ENCODE data around the gene VPS45.

VPS45 gene

DNA sequence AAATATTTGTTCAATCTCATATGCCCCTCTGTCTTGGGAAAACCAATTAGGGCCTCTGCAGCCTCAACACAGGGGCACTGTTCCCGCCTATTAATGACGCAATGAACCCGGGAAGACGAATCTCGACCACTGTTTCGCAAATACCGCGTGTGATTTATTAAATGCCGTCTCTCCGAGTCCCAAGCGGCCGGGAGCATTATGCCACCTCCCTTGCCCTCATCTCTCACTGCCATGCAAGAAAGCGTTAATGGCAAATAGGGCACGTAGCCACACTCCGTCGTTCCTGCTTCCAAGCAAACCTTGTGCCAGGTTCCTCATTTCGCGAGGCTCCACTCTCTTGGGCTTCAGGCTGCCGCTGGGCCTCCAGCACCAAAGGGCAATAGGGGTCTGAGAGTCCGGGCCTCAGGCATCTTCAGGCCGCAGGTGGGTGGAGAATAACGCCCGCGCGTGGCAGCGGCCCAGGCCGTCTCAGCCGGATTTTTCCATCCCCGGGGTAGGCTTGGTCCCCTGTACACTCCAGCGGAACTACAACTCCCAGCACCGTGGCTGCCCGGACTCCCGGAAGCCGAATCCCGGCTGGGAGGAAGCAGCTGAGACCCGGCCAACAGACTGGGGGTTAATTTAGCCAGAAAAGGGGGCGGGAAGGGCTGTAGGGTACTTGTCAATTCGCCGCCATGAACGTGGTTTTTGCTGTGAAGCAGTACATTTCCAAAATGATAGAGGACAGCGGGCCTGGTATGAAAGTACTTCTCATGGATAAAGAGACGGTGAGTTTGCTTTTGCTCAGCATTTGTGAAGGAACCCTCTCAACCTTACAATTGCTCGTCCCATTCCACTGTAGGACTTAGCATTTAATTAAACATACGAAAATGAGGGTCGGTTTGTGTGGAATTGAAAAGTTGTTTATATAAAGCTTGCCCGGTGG, at the start of gene VPS45 (continued):
- peak; percentile 76 for TF ChIP-seq ZBTB8A (tag by site-specific recombination; IDR thresholded peaks at IDR 0.05)
- TF ChIP-seq ZBTB11 (tag by site-specific recombination; conservative IDR thresholded peaks at IDR 0.05; ENCODE audit: low read depth) = peak; percentile 99
- peak; percentile 34; the same call in 1 of the 2 replicates for TF ChIP-seq ZNF10 (tag by site-specific recombination; IDR thresholded peaks at IDR 0.05)
- TF ChIP-seq ZNF148 (tag by site-specific recombination; IDR thresholded peaks at IDR 0.05; ENCODE audit: borderline replicate concordance) = no peak
- no peak for TF ChIP-seq ZNF23 (tag by site-specific recombination; IDR thresholded peaks at IDR 0.05; ENCODE audit: borderline replicate concordance)
- peak; percentile 93 for TF ChIP-seq ZBTB17 (tag by site-specific recombination; IDR thresholded peaks at IDR 0.05)
- peak; percentile 93 for TF ChIP-seq ZNF629 (tag by site-specific recombination; IDR thresholded peaks at IDR 0.05)
- peak; percentile 67; the same call in 1 of the 2 replicates for TF ChIP-seq YY2 (tag by site-specific recombination; IDR thresholded peaks at IDR 0.05)
- TF ChIP-seq ZNF596 (tag by site-specific recombination; IDR thresholded peaks at IDR 0.05) = no peak
- no peak for TF ChIP-seq ZNF140 (tag by site-specific recombination; IDR thresholded peaks at IDR 0.05)
- 0 out of 2 replicates have a peak, but pooled peaks have one; percentile 51 for TF ChIP-seq ZNF280D (tag by site-specific recombination; IDR thresholded peaks at IDR 0.05)
- peak; percentile 97 for TF ChIP-seq ZEB2 (tag by site-specific recombination; IDR thresholded peaks at IDR 0.05)
- TF ChIP-seq GLIS2 (tag by site-specific recombination; IDR thresholded peaks at IDR 0.05) = peak; percentile 72
- TF ChIP-seq ZFHX2 (tag by site-specific recombination; conservative IDR thresholded peaks at IDR 0.05) = peak; percentile 87
- peak; percentile 23; the same call in 1 of the 2 replicates for TF ChIP-seq KLF1 (tag by site-specific recombination; IDR thresholded peaks at IDR 0.05)
- 0 out of 2 replicates have a peak, but pooled peaks have one; percentile 65 for TF ChIP-seq MZF1 (tag by site-specific recombination; IDR thresholded peaks at IDR 0.05; ENCODE audit: borderline replicate concordance)
- TF ChIP-seq YY1 (tag by site-specific recombination; IDR thresholded peaks at IDR 0.05) = peak; percentile 51; the same call in 1 of the 2 replicates
- TF ChIP-seq ZBTB21 (tag by site-specific recombination; IDR thresholded peaks at IDR 0.05) = peak; percentile 87
- peak; percentile 97 for TF ChIP-seq ZNF501 (tag by site-specific recombination; IDR thresholded peaks at IDR 0.05)
- peak; percentile 97 for TF ChIP-seq ZNF2 (tag by site-specific recombination; IDR thresholded peaks at IDR 0.05)
- TF ChIP-seq BCL11B (tag by site-specific recombination; IDR thresholded peaks at IDR 0.05; ENCODE audit: low read depth) = 0 out of 2 replicates have a peak, but pooled peaks have one; percentile 10
- TF ChIP-seq IKZF3 (tag by site-specific recombination; IDR thresholded peaks at IDR 0.05) = peak; percentile 97
- peak; percentile 37 for TF ChIP-seq SETDB1 (IDR thresholded peaks at IDR 0.05; ENCODE audit: insufficient read length, low read length)
- TF ChIP-seq, protein P1, sequence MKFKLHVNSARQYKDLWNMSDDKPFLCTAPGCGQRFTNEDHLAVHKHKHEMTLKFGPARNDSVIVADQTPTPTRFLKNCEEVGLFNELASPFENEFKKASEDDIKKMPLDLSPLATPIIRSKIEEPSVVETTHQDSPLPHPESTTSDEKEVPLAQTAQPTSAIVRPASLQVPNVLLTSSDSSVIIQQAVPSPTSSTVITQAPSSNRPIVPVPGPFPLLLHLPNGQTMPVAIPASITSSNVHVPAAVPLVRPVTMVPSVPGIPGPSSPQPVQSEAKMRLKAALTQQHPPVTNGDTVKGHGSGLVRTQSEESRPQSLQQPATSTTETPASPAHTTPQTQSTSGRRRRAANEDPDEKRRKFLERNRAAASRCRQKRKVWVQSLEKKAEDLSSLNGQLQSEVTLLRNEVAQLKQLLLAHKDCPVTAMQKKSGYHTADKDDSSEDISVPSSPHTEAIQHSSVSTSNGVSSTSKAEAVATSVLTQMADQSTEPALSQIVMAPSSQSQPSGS (tag by site-specific recombination; IDR thresholded peaks at IDR 0.05; ENCODE audit: low read depth) = peak; percentile 95
- TF ChIP-seq, protein P2, sequence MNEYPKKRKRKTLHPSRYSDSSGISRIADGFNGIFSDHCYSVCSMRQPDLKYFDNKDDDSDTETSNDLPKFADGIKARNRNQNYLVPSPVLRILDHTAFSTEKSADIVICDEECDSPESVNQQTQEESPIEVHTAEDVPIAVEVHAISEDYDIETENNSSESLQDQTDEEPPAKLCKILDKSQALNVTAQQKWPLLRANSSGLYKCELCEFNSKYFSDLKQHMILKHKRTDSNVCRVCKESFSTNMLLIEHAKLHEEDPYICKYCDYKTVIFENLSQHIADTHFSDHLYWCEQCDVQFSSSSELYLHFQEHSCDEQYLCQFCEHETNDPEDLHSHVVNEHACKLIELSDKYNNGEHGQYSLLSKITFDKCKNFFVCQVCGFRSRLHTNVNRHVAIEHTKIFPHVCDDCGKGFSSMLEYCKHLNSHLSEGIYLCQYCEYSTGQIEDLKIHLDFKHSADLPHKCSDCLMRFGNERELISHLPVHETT (tag by site-specific recombination; IDR thresholded peaks at IDR 0.05) = peak; percentile 93
- no peak for TF ChIP-seq ZNF645 (tag by site-specific recombination; IDR thresholded peaks at IDR 0.05)
